ENCODE data around the gene ADCY4.
"Not testable (repeated sequence)": the region's sequence is repeated elsewhere in the genome, so short reads cannot be mapped to it uniquely, and the experiment has no call there.

ADCY4 gene

DNA sequence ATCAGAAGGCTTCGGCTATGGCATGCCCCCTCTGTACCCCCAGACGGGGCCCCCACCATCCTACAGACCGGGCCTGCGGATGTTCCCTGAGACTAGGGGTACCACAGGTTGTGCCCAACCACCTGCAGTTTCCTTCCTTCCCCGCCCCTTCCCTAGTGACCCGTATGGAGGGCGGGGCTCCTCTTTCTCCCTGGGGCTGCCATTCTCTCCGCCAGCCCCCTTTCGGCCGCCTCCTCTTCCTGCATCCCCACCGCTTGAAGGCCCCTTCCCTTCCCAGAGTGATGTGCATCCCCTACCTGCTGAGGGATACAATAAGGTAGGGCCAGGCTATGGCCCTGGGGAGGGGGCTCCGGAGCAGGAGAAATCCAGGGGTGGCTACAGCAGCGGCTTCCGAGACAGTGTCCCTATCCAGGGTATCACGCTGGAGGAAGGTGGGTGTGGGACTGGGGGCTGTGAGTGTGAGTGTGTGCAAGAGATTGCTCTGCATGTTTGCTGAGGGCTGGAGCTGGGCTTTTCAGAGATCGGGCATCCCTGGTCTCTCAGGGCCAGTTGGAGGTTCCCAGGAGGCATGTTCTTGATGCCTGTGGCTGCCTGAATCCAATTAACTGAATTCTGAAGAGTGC is 41.7 kb upstream of the ADCY4 start:
- no peak overlapping the region for H3K9ac ChIP-seq (ENCODE audit: low read depth in 1 of 2, low read length in 2 of 2)
- no peaks in the 10 kb centered on the region for H3K4me1 ChIP-seq (ENCODE audit: control insufficient read depth in 1 of 2, insufficient read depth in 2 of 2, low read length in 2 of 2)
- no peak overlapping the region for H3K27ac ChIP-seq (ENCODE audit: low read depth, low read length)
- H3K9me3 ChIP-seq (ENCODE audit: control insufficient read depth in 1 of 2, low read length in 2 of 2): no peaks in the 10 kb centered on the region
- no peaks in the 10 kb centered on the region for H3K36me3 ChIP-seq (ENCODE audit: control insufficient read depth in 1 of 2, insufficient read depth in 2 of 2, low read length in 2 of 2)
- no peaks in the 10 kb centered on the region for H3K27me3 ChIP-seq (ENCODE audit: control insufficient read depth in 1 of 2, insufficient read depth in 2 of 2, low read length in 2 of 2)
- H3K4me3 ChIP-seq (ENCODE audit: low read depth in 1 of 2, low read length in 2 of 2): no peak overlapping the region

DNA sequence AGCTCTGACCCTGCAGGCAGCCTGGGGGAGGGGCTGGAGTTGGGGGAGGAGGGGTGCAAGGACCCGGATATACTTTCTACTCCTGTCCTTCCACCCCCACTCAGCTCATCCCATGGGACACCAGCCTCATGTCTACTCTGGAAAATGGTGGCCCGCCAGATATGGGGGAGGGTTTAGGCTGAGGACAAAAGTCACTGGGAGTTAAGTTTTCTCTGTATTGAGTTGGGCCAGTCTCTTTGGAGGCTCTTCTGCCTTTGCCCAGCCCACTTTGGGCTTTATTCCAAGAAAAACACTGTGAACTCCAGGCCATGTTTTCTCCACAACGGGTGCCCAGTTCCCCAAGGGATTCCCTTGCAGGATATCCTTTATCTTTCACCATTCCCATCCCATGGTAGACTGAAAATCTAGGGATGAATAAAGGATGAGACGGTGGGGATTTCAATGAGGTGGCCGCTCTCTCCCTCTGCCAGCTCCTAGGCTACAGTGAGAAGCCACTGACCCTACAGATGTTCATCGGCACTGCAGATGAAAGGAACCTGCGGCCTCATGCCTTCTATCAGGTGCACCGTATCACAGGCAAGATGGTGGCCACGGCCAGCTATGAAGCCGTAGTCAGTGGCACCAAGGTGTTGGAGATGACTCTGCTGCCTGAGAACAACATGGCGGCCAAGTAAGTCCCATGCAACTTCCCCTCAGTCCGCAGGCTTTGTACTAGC is 38.0 kb upstream of the ADCY4 start:
- Histone ChIP-seq H3K9me3 (ENCODE audit: control insufficient read depth in 1 of 2, low read length in 2 of 2) (no peaks in the 10 kb centered on the region), H3K36me3 (ENCODE audit: control insufficient read depth in 1 of 2, insufficient read depth in 2 of 2, low read length in 2 of 2) (no peaks in the 10 kb centered on the region), H3K4me3 (ENCODE audit: low read depth in 1 of 2, low read length in 2 of 2) (no peak overlapping the region), H3K9ac (ENCODE audit: low read depth in 1 of 2, low read length in 2 of 2) (no peak overlapping the region), H3K27ac (ENCODE audit: low read depth, low read length) (no peak overlapping the region), H3K27me3 (ENCODE audit: control insufficient read depth in 1 of 2, insufficient read depth in 2 of 2, low read length in 2 of 2) (no peaks in the 10 kb centered on the region), H3K4me1 (ENCODE audit: control insufficient read depth in 1 of 2, insufficient read depth in 2 of 2, low read length in 2 of 2) (no peaks in the 10 kb centered on the region)

DNA sequence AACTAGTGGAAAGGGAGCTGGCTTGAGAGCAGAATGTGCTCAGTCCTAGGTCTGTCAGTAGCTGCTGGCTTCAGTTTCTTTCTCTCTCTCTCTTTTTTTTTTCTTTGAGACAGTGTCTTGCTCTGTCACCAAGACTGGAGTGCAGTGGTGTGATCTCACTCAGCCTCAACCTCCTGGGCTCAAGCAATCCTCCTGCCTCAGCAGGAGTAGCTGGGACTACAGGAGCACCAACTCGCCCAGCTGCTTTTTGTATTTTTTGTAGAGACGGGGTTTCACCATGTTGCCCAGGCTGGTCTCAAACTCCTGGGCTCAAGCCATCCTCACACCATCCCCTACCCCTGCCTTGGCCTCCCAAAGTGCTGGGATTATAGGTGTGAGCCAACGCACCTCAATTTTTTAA is 36.7 kb upstream of the ADCY4 start:
- not testable (repeated sequence) for H3K36me3 ChIP-seq (ENCODE audit: control insufficient read depth in 1 of 2, insufficient read depth in 2 of 2, low read length in 2 of 2); H3K27ac ChIP-seq (ENCODE audit: low read depth, low read length); H3K27me3 ChIP-seq (ENCODE audit: control insufficient read depth in 1 of 2, insufficient read depth in 2 of 2, low read length in 2 of 2); H3K4me1 ChIP-seq (ENCODE audit: control insufficient read depth in 1 of 2, insufficient read depth in 2 of 2, low read length in 2 of 2); H3K9ac ChIP-seq (ENCODE audit: low read depth in 1 of 2, low read length in 2 of 2); H3K9me3 ChIP-seq (ENCODE audit: control insufficient read depth in 1 of 2, low read length in 2 of 2); H3K4me3 ChIP-seq (ENCODE audit: low read depth in 1 of 2, low read length in 2 of 2)

DNA sequence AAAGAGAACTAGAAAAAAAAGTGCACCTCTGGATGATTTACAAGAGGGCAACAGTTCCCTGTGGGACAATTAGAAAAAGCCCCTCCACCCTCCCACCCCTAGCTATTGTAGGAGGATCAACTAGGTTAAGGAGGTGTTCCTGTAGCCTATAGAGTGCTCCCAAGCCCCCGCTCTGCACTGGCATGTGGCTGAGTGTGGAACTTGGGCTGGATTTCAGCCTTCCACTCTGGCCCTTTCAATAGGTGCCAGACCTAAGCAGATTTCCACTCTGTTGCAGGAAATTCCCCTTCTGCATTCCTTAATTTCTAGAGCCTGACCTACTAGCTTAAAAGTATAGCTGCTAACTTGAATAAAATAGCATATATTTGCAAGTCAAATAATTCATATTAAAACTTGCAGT is 35.9 kb upstream of the ADCY4 start:
- H3K9me3 ChIP-seq (ENCODE audit: control insufficient read depth in 1 of 2, low read length in 2 of 2): no peaks in the 10 kb centered on the region
- no peak overlapping the region for H3K27ac ChIP-seq (ENCODE audit: low read depth, low read length)
- peaks cover 6 to 11% of the 10 kb centered on the region in 2 donors for H3K4me1 ChIP-seq (ENCODE audit: control insufficient read depth in 1 of 2, insufficient read depth in 2 of 2, low read length in 2 of 2)
- no peak overlapping the region for H3K4me3 ChIP-seq (ENCODE audit: low read depth in 1 of 2, low read length in 2 of 2)
- H3K36me3 ChIP-seq (ENCODE audit: control insufficient read depth in 1 of 2, insufficient read depth in 2 of 2, low read length in 2 of 2): no peaks in the 10 kb centered on the region
- no peaks in the 10 kb centered on the region for H3K27me3 ChIP-seq (ENCODE audit: control insufficient read depth in 1 of 2, insufficient read depth in 2 of 2, low read length in 2 of 2)
- no peak overlapping the region for H3K9ac ChIP-seq (ENCODE audit: low read depth in 1 of 2, low read length in 2 of 2)

DNA sequence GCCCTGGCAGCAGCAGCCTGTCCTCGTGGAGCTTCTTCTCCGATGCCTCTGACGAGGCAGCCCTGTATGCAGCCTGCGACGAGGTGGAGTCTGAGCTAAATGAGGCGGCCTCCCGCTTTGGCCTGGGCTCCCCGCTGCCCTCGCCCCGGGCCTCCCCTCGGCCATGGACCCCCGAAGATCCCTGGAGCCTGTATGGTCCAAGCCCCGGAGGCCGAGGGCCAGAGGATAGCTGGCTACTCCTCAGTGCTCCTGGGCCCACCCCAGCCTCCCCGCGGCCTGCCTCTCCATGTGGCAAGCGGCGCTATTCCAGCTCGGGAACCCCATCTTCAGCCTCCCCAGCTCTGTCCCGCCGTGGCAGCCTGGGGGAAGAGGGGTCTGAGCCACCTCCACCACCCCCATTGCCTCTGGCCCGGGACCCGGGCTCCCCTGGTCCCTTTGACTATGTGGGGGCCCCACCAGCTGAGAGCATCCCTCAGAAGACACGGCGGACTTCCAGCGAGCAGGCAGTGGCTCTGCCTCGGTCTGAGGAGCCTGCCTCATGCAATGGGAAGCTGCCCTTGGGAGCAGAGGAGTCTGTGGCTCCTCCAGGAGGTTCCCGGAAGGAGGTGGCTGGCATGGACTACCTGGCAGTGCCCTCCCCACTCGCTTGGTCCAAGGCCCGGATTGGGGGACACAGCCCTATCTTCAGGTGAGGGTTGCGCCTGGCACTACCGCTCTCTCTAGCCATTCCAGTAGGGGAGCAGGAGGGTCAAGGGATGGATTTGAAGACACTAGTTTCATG is 35.2 kb upstream of the ADCY4 start:
- Histone ChIP-seq H3K36me3 (ENCODE audit: control insufficient read depth in 1 of 2, insufficient read depth in 2 of 2, low read length in 2 of 2) (no peaks in the 10 kb centered on the region), H3K9me3 (ENCODE audit: control insufficient read depth in 1 of 2, low read length in 2 of 2) (no peaks in the 10 kb centered on the region), H3K4me1 (ENCODE audit: control insufficient read depth in 1 of 2, insufficient read depth in 2 of 2, low read length in 2 of 2) (peaks cover 11 to 16% of the 10 kb centered on the region in 2 donors), H3K4me3 (ENCODE audit: low read depth in 1 of 2, low read length in 2 of 2) (no peak overlapping the region), H3K27me3 (ENCODE audit: control insufficient read depth in 1 of 2, insufficient read depth in 2 of 2, low read length in 2 of 2) (no peaks in the 10 kb centered on the region), H3K9ac (ENCODE audit: low read depth in 1 of 2, low read length in 2 of 2) (no peak overlapping the region), H3K27ac (ENCODE audit: low read depth, low read length) (no peak overlapping the region)

DNA sequence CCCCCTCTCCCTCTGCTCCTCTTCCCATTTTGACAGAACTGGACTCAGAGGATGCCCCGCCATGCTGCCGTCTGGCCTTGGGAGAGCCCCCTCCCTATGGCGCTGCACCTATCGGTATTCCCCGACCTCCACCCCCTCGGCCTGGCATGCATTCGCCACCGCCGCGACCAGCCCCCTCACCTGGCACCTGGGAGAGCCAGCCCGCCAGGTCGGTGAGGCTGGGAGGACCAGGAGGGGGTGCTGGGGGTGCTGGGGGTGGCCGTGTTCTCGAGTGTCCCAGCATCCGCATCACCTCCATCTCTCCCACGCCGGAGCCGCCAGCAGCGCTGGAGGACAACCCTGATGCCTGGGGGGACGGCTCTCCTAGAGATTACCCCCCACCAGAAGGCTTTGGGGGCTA is 34.6 kb upstream of the ADCY4 start:
- H3K9me3 ChIP-seq (ENCODE audit: control insufficient read depth in 1 of 2, low read length in 2 of 2): no peaks in the 10 kb centered on the region
- H3K4me1 ChIP-seq (ENCODE audit: control insufficient read depth in 1 of 2, insufficient read depth in 2 of 2, low read length in 2 of 2): peaks cover 12 to 16% of the 10 kb centered on the region in 2 donors
- H3K9ac ChIP-seq (ENCODE audit: low read depth in 1 of 2, low read length in 2 of 2): no peak overlapping the region
- H3K36me3 ChIP-seq (ENCODE audit: control insufficient read depth in 1 of 2, insufficient read depth in 2 of 2, low read length in 2 of 2): no peaks in the 10 kb centered on the region
- H3K27ac ChIP-seq (ENCODE audit: low read depth, low read length): peak overlapping the region; percentile 50
- no peaks in the 10 kb centered on the region for H3K27me3 ChIP-seq (ENCODE audit: control insufficient read depth in 1 of 2, insufficient read depth in 2 of 2, low read length in 2 of 2)
- no peak overlapping the region for H3K4me3 ChIP-seq (ENCODE audit: low read depth in 1 of 2, low read length in 2 of 2)

DNA sequence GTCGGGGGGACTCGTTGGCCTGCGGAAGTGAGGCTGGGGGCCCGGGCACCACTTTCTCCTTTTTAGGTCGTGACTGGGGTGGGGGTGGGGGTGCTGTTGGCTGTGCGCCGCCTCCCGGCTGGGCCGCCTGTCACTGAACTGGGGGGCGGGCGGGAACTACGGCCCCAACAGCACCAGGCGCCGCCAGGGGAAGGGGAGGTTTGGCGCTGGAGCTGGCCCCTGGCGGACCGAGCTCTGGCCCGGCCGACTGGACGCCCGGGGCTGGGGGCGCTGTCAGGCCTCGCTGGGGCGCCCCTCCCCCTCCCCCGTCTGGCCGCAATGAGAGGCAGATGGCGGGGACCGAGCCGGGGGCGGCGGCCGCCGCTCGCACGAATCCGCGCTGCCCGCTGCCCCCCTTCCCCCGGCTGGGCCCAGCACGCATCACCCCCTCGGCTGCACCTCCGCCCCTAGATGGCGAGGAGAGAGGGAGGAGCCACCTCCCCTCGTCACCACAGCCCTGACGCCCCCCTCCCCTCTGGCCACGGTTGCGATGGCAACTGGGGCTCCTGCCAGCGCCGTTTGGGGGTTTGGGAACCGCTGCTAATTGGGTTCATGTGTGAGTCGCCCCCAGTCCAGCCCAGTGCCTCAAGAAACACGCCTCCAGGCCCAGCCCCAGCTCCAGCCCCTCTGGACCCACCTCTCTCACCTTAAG is 33.8 kb upstream of the ADCY4 start:
- H3K9me3 ChIP-seq (ENCODE audit: control insufficient read depth in 1 of 2, low read length in 2 of 2): no peaks in the 10 kb centered on the region
- H3K4me1 ChIP-seq (ENCODE audit: control insufficient read depth in 1 of 2, insufficient read depth in 2 of 2, low read length in 2 of 2): peaks cover 12 to 16% of the 10 kb centered on the region in 2 donors
- peak overlapping the region; percentile 58 to 70 for H3K4me3 ChIP-seq (ENCODE audit: low read depth in 1 of 2, low read length in 2 of 2)
- peak overlapping the region; percentile 51 to 56 for H3K9ac ChIP-seq (ENCODE audit: low read depth in 1 of 2, low read length in 2 of 2)
- H3K36me3 ChIP-seq (ENCODE audit: control insufficient read depth in 1 of 2, insufficient read depth in 2 of 2, low read length in 2 of 2): no peaks in the 10 kb centered on the region
- peak overlapping the region; percentile 50 for H3K27ac ChIP-seq (ENCODE audit: low read depth, low read length)
- no peaks in the 10 kb centered on the region for H3K27me3 ChIP-seq (ENCODE audit: control insufficient read depth in 1 of 2, insufficient read depth in 2 of 2, low read length in 2 of 2)

DNA sequence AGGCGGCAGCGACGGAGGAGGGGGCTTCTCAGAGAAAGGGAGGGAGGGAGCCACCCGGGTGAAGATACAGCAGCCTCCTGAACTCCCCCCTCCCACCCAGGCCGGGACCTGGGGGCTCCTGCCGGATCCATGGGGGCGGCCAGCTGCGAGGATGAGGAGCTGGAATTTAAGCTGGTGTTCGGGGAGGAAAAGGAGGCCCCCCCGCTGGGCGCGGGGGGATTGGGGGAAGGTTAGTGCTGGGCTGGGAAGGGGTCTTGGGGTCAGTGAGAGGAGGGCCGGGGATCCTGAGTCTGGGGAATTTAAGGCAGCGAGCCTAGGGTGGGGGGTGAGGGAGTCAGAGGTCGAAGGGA is 33.3 kb upstream of the ADCY4 start:
- no peaks in the 10 kb centered on the region for H3K36me3 ChIP-seq (ENCODE audit: control insufficient read depth in 1 of 2, insufficient read depth in 2 of 2, low read length in 2 of 2)
- H3K9me3 ChIP-seq (ENCODE audit: control insufficient read depth in 1 of 2, low read length in 2 of 2): no peaks in the 10 kb centered on the region
- peaks cover 12 to 16% of the 10 kb centered on the region in 2 donors for H3K4me1 ChIP-seq (ENCODE audit: control insufficient read depth in 1 of 2, insufficient read depth in 2 of 2, low read length in 2 of 2)
- peak overlapping the region; percentile 51 to 56 for H3K9ac ChIP-seq (ENCODE audit: low read depth in 1 of 2, low read length in 2 of 2)
- peak overlapping the region; percentile 50 for H3K27ac ChIP-seq (ENCODE audit: low read depth, low read length)
- H3K27me3 ChIP-seq (ENCODE audit: control insufficient read depth in 1 of 2, insufficient read depth in 2 of 2, low read length in 2 of 2): no peaks in the 10 kb centered on the region
- peak overlapping the region; percentile 58 to 70 for H3K4me3 ChIP-seq (ENCODE audit: low read depth in 1 of 2, low read length in 2 of 2)

DNA sequence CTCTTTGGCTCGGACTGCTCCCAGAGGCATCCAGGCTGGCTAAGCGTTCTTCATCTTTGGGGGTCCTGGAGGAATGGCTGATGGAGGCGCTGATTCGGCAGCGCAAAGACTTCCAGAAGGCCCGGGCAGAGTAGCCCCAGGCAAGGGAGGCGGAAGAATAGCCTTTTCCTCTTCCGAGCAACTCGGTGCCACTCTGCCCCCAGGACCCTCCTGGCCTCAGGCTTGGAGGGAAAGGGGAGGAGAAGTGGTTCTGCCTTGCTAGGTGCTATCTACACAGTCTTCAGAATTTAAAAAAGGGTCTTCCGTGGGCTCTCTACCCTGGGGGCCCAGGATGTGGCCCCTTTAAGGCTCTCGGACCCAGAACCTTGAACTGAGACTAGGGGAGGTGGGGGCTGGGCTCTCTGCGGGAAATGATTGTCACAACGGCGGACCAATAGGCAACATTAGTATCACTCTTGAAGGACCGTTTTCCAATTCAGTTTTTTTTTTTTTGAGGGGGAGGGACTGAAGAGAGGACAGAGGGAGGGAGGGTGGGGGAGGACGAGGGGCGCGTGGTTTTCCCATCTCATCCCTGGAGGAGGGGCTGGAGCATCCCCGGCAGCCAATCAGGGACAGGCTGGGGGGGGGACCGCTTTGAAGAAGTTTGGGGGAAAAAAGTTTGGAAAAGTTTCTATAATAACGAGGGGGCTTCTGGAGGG is 32.8 kb upstream of the ADCY4 start, which contains the start of gene NFATC4:
Gene NFATC4 (plus strand): TSS at position 671 of the 698 bp plus-strand sequence. CDS start 157 bp downstream, outside the sequence.
- Histone ChIP-seq H3K9ac (ENCODE audit: low read depth in 1 of 2, low read length in 2 of 2) (peak within 1 kb of the TSS; percentile 59 to 74), H3K27me3 (ENCODE audit: control insufficient read depth in 1 of 2, insufficient read depth in 2 of 2, low read length in 2 of 2) (no peaks in the 10 kb centered on the region), H3K27ac (ENCODE audit: low read depth, low read length) (peak within 1 kb of the TSS; percentile 74), H3K4me3 (ENCODE audit: low read depth in 1 of 2, low read length in 2 of 2) (peak within 1 kb of the TSS; percentile 60 to 70), H3K36me3 (ENCODE audit: control insufficient read depth in 1 of 2, insufficient read depth in 2 of 2, low read length in 2 of 2) (no peaks in the 10 kb centered on the region), H3K9me3 (ENCODE audit: control insufficient read depth in 1 of 2, low read length in 2 of 2) (no peaks in the 10 kb centered on the region), H3K4me1 (ENCODE audit: control insufficient read depth in 1 of 2, insufficient read depth in 2 of 2, low read length in 2 of 2) (peaks cover 12 to 16% of the 10 kb centered on the region in 2 donors)
